Activated gamma-delta T cell treated with anti-CD3 and anti-CD28 coated beads, Interleukin-2, amount 50 U/mL, for 16 hours (primary cell): ENCODE data around the gene IQSEC2.
A peak's percentile ranks its signal among the peaks of the same experiment; 100 is the strongest.

Source experiments
- DNase-seq: peaks from one replicate; pipeline ENCODE4 v3.0.0-alpha.2; 2020; ENCODE audit warnings: low read depth

Gene IQSEC2

DNA sequence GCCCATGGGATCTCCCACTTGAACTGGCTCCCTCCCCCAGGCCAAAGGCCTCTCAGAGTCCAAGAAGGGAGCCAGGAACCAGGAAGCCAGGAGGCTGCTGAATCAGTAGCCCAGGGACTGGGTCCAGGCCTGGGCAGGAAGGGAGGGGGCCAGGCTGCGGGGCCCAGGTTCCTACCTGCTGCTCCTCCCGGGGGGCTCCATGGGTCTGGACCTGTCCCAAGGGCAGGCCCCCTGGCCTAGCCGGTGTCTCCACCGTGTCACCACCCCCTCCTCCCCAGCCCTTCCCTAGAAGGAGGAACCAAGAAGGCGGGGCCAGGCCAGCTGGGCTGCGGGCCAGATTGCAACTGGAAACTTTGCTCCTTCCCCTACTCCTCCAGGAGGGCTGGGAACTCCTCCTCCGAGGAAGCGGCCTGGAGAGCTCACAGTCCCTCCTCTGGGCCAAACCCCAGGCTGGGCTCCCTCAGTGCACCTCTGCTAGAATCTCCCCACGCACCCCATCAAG is at the start of gene IQSEC2:
Gene IQSEC2 (minus strand): TSS at position 264 of the 502 bp plus-strand sequence.
- no peak for DNase-seq

GRCh38 chrX:53330331-53330730 is 48.9 kb upstream of the IQSEC2 start:
- DNase-seq = no peak

DNA sequence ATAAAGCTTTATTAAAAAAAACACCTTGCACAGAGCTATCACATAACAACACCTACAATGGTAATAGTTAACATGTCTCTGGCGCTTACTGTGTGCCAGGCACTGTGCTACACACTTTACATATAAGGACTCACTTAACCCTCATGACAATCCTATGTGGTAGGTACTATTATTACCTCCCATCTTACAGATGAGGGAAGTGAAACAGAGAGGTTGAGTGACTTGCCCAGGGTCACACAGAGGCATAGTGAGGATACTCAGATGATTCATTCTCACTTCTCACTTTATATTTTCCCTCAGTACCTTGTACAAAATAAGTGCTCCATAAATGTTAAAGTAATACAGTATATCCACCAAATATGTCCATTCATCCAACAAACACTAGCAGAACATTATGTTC is 43.4 kb upstream of the IQSEC2 start:
- DNase-seq = no peak

DNA sequence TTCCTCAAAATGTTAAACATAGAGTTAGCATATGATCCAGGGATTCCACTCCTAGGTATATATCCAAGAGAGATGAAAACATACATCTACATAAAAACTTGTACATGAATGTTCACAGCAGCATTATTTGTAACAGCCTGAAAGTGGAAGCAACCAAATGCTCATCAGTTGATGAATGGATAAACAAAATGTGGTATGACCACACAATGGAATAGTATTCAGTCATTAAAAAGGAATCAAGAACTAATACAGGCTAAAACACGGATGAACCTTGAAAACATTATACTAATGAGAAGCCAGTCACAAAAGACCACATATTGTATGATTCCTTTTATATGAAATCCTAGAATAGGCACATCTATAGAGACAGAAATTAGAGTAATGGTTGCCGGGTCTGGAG is 42.7 kb upstream of the IQSEC2 start:
- DNase-seq = no peak

DNA sequence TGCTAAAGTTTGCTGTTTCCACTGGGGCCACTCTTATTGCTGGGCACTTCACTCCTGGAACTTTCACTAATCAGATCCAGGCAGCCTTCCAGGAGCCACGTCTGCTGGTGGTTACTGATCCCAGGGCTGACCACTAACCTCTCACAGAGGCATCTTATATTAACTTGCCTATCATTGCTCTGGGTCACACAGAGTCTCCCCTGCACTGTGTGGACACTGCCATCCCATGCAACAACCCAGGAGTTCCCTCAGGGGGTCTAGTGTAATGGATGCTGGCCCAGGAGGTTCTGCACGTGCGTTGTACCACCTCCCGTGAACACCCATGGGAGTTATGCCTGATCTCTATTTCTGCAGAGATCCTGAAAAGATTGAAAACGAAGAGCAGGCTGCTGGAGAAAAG is 41.8 kb upstream of the IQSEC2 start:
- no peak for DNase-seq

- no peak for DNase-seq
Observed at GRCh38 chrX:53321943-53322497, 40.6 kb upstream of the IQSEC2 start.

GRCh38 chrX:53321230-53321942 is 40.0 kb upstream of the IQSEC2 start:
- no peak for DNase-seq

- DNase-seq = no peak
Observed at GRCh38 chrX:53320543-53321229, 39.3 kb upstream of the IQSEC2 start.

DNA sequence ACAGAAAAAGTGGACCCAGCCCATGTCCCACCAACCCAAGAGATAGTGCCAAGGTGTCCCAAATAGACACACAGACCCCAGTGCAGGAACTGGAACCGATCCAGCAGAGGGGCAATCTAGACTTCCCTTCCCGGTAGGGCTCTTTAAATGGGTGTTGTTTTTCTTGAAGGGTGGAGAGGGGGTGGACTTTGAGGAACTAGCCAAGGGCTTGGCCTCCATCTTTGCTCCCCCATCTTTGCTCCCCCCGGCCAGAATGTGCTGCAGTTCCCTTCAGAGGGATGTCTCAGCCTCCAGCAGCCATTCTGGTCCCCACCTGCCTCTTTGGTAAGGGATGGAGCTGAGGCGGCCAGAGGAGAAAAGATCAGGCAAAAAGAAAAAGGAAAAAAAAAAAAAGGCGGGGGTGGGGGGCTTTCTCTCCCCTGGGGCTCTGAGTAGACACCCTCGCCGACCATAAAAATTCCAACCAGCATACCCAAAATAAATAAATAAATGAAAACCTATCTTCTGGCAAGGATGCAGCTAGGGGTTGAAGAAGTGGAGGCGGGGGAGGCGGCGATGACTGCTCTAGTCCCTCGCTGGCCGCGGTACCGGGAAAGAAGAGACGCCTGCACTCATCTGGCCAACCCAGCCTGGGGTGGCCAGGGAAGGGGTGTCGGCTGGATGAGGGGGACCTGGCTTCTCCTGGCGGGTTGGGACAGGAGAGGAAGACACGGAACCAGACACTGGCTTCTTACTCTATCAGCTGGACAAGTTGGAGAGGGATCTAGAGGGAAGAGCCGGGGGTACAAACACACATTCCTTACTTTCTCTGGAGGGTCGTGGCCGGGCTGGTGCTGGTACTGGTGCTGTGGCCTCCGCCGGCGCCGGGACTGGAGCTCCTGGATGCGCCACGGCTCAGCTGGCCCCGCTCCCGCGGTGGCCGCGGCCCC is 38.5 kb upstream of the IQSEC2 start:
- no peak for DNase-seq

- no peak for DNase-seq
Observed at GRCh38 chrX:53318766-53319353, 37.5 kb upstream of the IQSEC2 start.

GRCh38 chrX:53317365-53318069 is 36.1 kb upstream of the IQSEC2 start:
- peak; percentile 67 for DNase-seq

DNA sequence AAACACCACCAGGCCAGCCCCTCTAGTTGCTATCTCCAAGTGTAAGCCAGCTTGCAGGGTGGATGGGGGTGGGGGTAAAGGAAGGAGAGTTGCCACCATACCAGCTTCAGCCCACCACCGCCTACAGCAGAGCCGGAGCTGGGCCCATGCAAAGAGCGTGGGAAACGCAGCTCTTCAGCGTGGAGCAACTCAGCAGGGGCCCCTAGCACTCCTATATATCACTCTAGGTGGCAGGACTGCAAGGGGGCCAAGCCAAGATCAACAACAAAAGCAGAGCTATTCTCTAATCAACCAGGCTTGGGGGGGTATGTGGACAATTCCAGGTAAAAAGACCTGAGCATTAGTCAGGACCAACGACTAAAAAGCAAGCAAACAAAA is 35.5 kb upstream of the IQSEC2 start:
- DNase-seq = no peak

GRCh38 chrX:53316111-53316859 is 34.9 kb upstream of the IQSEC2 start:
- DNase-seq = no peak

DNA sequence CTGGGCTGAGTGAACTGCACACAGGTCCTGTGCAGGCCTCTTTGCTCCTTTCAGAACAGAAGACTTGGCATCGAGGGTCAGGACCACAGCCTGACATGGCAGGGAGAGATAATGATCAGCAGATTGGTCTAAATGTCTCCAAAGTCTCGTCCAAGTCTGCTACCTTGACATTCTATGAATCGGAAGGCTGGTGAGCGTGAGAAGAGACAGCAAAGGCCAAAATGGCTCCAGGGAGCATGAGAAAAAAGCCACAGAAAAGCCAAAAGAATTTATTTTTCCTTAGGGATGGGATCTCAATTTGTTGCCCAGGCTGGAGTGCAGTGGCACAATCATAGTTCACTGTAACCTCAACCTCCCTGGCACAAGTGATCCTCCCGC is 32.3 kb upstream of the IQSEC2 start:
- no peak for DNase-seq

- peak; percentile 55 for DNase-seq
Observed at GRCh38 chrX:53312946-53313727, 31.8 kb upstream of the IQSEC2 start.

DNA sequence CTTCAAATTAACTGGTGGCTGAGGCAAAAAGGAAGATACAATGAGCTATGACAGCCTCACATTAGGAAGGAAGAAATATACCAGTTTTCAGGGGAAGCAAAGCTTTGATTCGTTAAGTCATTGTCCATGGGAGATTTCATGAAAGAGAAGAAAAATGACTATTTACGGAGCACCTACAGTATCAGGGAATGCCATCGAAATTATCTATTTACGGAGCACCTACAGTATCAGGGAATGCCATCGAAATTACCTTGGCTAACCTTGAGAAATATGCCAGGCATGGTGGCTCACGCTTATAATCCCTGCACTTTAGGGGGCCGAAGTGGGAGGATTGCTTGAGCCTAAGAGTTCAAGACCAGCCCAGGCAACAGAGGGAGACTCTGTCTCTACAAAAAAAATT is 28.5 kb upstream of the IQSEC2 start:
- DNase-seq = no peak

GRCh38 chrX:53308836-53309235 is 27.5 kb upstream of the IQSEC2 start:
- no peak for DNase-seq

GRCh38 chrX:53305996-53306937 is 24.9 kb upstream of the IQSEC2 start:
- no peak for DNase-seq
